Measurements from ENCODE around the gene CYP39A1. TPM values are rescaled to one million over a fixed set of nuclear protein-coding genes. Genes with fewer than 3 reads are reported as not detected.

CYP39A1 gene
- total and polyA plus RNA-seq, 2 experiments from 2014 or later, result 1.5 to 3.5 TPM

- TF ChIP-seq REST (IDR thresholded peaks at IDR 0.05; ENCODE audit: unreplicated experiment), result no peak
- no peak for TF ChIP-seq CTCF (conservative IDR thresholded peaks at IDR 0.05; ENCODE audit: low read depth in 2 of 2)
These were observed 24.1 kb upstream of the CYP39A1 start (continued) for GRCh38 chr6:46676604-46677313.

GRCh38 chr6:46674410-46674809, 21.8 kb upstream of the CYP39A1 start:
- H3F3A ChIP-seq (replicated peaks; ENCODE audit: low read depth), result no peaks in the 10 kb centered on the region
- no peak overlapping the region for H2AFZ ChIP-seq
- Mint-ChIP-seq H3K9me3 (no peaks in the 10 kb centered on the region), H3K4me3 (no peak overlapping the region), H3K4me1 (peaks cover 8% of the 10 kb centered on the region; the same call in 2 of the 3 replicates), H3K36me3 (ENCODE audit: low read depth) (no peaks in the 10 kb centered on the region), H3K27me3 (ENCODE audit: insufficient read depth, low read depth, poor library complexity) (peaks cover 1% of the 10 kb centered on the region), H3K27ac (no peak overlapping the region)
- no peak overlapping the region for H3K4me2 ChIP-seq
- no peaks in the 10 kb centered on the region for H3K27me3 ChIP-seq (ENCODE audit: insufficient read depth)
- no peaks in the 10 kb centered on the region for H3K79me2 ChIP-seq (replicated peaks; ENCODE audit: insufficient read depth)
- H4K20me1 ChIP-seq (replicated peaks; ENCODE audit: insufficient read depth), result no peaks in the 10 kb centered on the region
- no peaks in the 10 kb centered on the region; the same call in 1 of the 2 replicates for H3K4me1 ChIP-seq (ENCODE audit: insufficient read depth)
- no peak overlapping the region for H3K4me3 ChIP-seq
- no peaks in the 10 kb centered on the region for H3K36me3 ChIP-seq (ENCODE audit: insufficient read depth)
- ATAC-seq, result no peak
- no peaks in the 10 kb centered on the region for H3K9me2 ChIP-seq (ENCODE audit: insufficient read depth)
- no peak overlapping the region for H3K27ac ChIP-seq (ENCODE audit: low read depth)
- DNase-seq (ENCODE audit: low spot score), result no peak
- no peak for TF ChIP-seq STAT1 (IDR thresholded peaks at IDR 0.05; ENCODE audit: unreplicated experiment)
- TF ChIP-seq CREB1 (CRISPR knock-in tag; IDR thresholded peaks at IDR 0.05; ENCODE audit: low read depth), result no peak
- no peak for TF ChIP-seq NANOG (IDR thresholded peaks at IDR 0.05; ENCODE audit: borderline replicate concordance)
- TF ChIP-seq EZH2 (IDR thresholded peaks at IDR 0.05; ENCODE audit: low read depth, unreplicated experiment), result no peak
- TF ChIP-seq EZH2phosphoT487 (IDR thresholded peaks at IDR 0.05; ENCODE audit: unreplicated experiment), result no peak
- no peak for TF ChIP-seq ZNF462 (CRISPR knock-in tag; IDR thresholded peaks at IDR 0.05)
- TF ChIP-seq ZNF331 (CRISPR knock-in tag; IDR thresholded peaks at IDR 0.05; ENCODE audit: low read depth), result no peak
- TF ChIP-seq JUNB (IDR thresholded peaks at IDR 0.05; ENCODE audit: unreplicated experiment), result no peak
- no peak for TF ChIP-seq ETS1 (IDR thresholded peaks at IDR 0.05)
